Large intestine (tissue), 3 donors: ENCODE results near the gene LOXHD1. TPM values are rescaled to one million over a fixed set of nuclear protein-coding genes. Genes with fewer than 3 reads are reported as not detected.

Experiments used
- DNase-seq, 2 donors: peaks; one replicate each; pipeline versions ENCODE4 v3.0.0 to v3.0.0-alpha.2; 2013
- H3K27ac ChIP-seq: one replicate; pipeline ENCODE4 v1.5.1; 2013; ENCODE audit warnings: low read length
- H3K27me3 ChIP-seq: 2 replicates; pipeline ENCODE4 v1.6.1; 2013; ENCODE audit warnings: low read length; ENCODE audit not compliant: control insufficient read depth, insufficient read depth
- H3K36me3 ChIP-seq: 2 replicates; pipeline ENCODE4 v1.6.1; 2013; ENCODE audit warnings: low read length; ENCODE audit not compliant: control insufficient read depth, insufficient read depth
- H3K4me1 ChIP-seq: one replicate; pipeline ENCODE4 v1.6.1; 2013; ENCODE audit warnings: low read length; ENCODE audit not compliant: control insufficient read depth, insufficient read depth
- H3K4me3 ChIP-seq: one replicate; pipeline ENCODE4 v1.5.1; 2013; ENCODE audit warnings: low read length
- H3K9me3 ChIP-seq: one replicate; pipeline ENCODE4 v1.6.1; 2013; ENCODE audit warnings: mild to moderate bottlenecking, low read depth, low read length, moderate library complexity; ENCODE audit not compliant: control insufficient read depth
- WGBS: methylation state at CpG from one replicate; pipeline ENCODE4 v1.1.5; 2013; ENCODE audit warnings: low lambda C conversion rate; ENCODE audit not compliant: insufficient coverage; 5-methylcytosine and 5-hydroxymethylcytosine counted together
- polyA plus RNA-seq: library from polyadenylated mRNA; unstranded; fragments of 120-200 nt; gene quantifications from one replicate; pipeline ENCODE4 v1.2.1, GENCODE V29; 2013

The LOXHD1 gene
- polyA plus RNA-seq, 1 donor, result 0.49 TPM

GRCh38 chr18:46577546-46577945 lies 79.5 kb downstream of the LOXHD1 start:
- Histone ChIP-seq H3K4me1 (no peaks in the 10 kb centered on the region), H3K4me3 (no peak overlapping the region), H3K36me3 (no peaks in the 10 kb centered on the region), H3K27ac (no peak overlapping the region), H3K27me3 (no peaks in the 10 kb centered on the region), H3K9me3 (no peaks in the 10 kb centered on the region)
- WGBS, result no CpG with 5 or more reads among the region's 11 CpGs
- DNase-seq, result no peak

- no peaks in the 10 kb centered on the region for H3K27me3 ChIP-seq
- DNase-seq, result no peak
- no peak overlapping the region for H3K4me3 ChIP-seq
- no peaks in the 10 kb centered on the region for H3K36me3 ChIP-seq
- no peaks in the 10 kb centered on the region for H3K4me1 ChIP-seq
- H3K27ac ChIP-seq, result no peak overlapping the region
- no peaks in the 10 kb centered on the region for H3K9me3 ChIP-seq
- WGBS, result no CpG with 5 or more reads among the region's 6 CpGs
Observed at GRCh38 chr18:46575851-46576250, 81.2 kb downstream of the LOXHD1 start.

- 60% methylated on average over 1 of the region's 2 CpGs for WGBS
Observed at GRCh38 chr18:46574743-46575115, 82.3 kb downstream of the LOXHD1 start.

GRCh38 chr18:46574000-46574742 lies 82.8 kb downstream of the LOXHD1 start:
- H3K27ac ChIP-seq, result no peak overlapping the region
- no CpG with 5 or more reads among the region's 4 CpGs for WGBS
- DNase-seq, result no peak
- H3K9me3 ChIP-seq, result no peaks in the 10 kb centered on the region
- H3K27me3 ChIP-seq, result no peaks in the 10 kb centered on the region
- no peaks in the 10 kb centered on the region for H3K4me1 ChIP-seq
- no peaks in the 10 kb centered on the region for H3K36me3 ChIP-seq
- no peak overlapping the region for H3K4me3 ChIP-seq

More at GRCh38 chr18:46574743-46575115, 82.3 kb downstream of the LOXHD1 start:
- Histone ChIP-seq H3K36me3 (no peaks in the 10 kb centered on the region), H3K9me3 (no peaks in the 10 kb centered on the region), H3K4me3 (no peak overlapping the region), H3K27me3 (no peaks in the 10 kb centered on the region), H3K27ac (no peak overlapping the region), H3K4me1 (no peaks in the 10 kb centered on the region)
- DNase-seq, result no peak

- no peak overlapping the region for H3K27ac ChIP-seq
- no peak for DNase-seq
- H3K36me3 ChIP-seq, result no peaks in the 10 kb centered on the region
- no peaks in the 10 kb centered on the region for H3K9me3 ChIP-seq
- WGBS, result no CpG with 5 or more reads among the region's 7 CpGs
- H3K4me3 ChIP-seq, result no peak overlapping the region
- no peaks in the 10 kb centered on the region for H3K27me3 ChIP-seq
- no peaks in the 10 kb centered on the region for H3K4me1 ChIP-seq
Observed at GRCh38 chr18:46573156-46573555, 83.9 kb downstream of the LOXHD1 start.

GRCh38 chr18:46571756-46572155 lies 85.3 kb downstream of the LOXHD1 start:
- H3K4me3 ChIP-seq, result no peak overlapping the region
- no peak for DNase-seq
- H3K27me3 ChIP-seq, result no peaks in the 10 kb centered on the region
- WGBS, result no CpG with 5 or more reads among the region's 6 CpGs
- H3K4me1 ChIP-seq, result no peaks in the 10 kb centered on the region
- no peaks in the 10 kb centered on the region for H3K9me3 ChIP-seq
- no peak overlapping the region for H3K27ac ChIP-seq
- H3K36me3 ChIP-seq, result no peaks in the 10 kb centered on the region

GRCh38 chr18:46570666-46571065 lies 86.4 kb downstream of the LOXHD1 start:
- H3K27ac ChIP-seq, result no peak overlapping the region
- no CpG with 5 or more reads among the region's 6 CpGs for WGBS

GRCh38 chr18:46570134-46570533 lies 86.9 kb downstream of the LOXHD1 start:
- no peak for DNase-seq
- Histone ChIP-seq H3K9me3 (no peaks in the 10 kb centered on the region), H3K4me1 (no peaks in the 10 kb centered on the region), H3K27ac (no peak overlapping the region), H3K36me3 (no peaks in the 10 kb centered on the region), H3K27me3 (no peaks in the 10 kb centered on the region), H3K4me3 (no peak overlapping the region)
- 100% methylated on average over 1 of the region's 5 CpGs for WGBS

More at GRCh38 chr18:46570666-46571065, 86.4 kb downstream of the LOXHD1 start:
- Histone ChIP-seq H3K27me3 (no peaks in the 10 kb centered on the region), H3K9me3 (no peaks in the 10 kb centered on the region), H3K4me3 (no peak overlapping the region), H3K4me1 (no peaks in the 10 kb centered on the region), H3K36me3 (no peaks in the 10 kb centered on the region)
- no peak for DNase-seq

- DNase-seq, result no peak
- Histone ChIP-seq H3K36me3 (no peaks in the 10 kb centered on the region), H3K27me3 (no peaks in the 10 kb centered on the region), H3K9me3 (no peaks in the 10 kb centered on the region), H3K27ac (no peak overlapping the region), H3K4me1 (no peaks in the 10 kb centered on the region), H3K4me3 (no peak overlapping the region)
- 100% methylated on average over 1 of the region's 7 CpGs for WGBS
Observed at GRCh38 chr18:46569211-46569610, 87.8 kb downstream of the LOXHD1 start.

- H3K9me3 ChIP-seq, result no peaks in the 10 kb centered on the region
- no peak for DNase-seq
- no peak overlapping the region for H3K27ac ChIP-seq
- H3K27me3 ChIP-seq, result no peaks in the 10 kb centered on the region
- H3K36me3 ChIP-seq, result no peaks in the 10 kb centered on the region
- no CpG with 5 or more reads among the region's 2 CpGs for WGBS
- H3K4me1 ChIP-seq, result no peaks in the 10 kb centered on the region
- no peak overlapping the region for H3K4me3 ChIP-seq
Observed at GRCh38 chr18:46567196-46567595, 89.8 kb downstream of the LOXHD1 start.

GRCh38 chr18:46566111-46566510 lies 90.9 kb downstream of the LOXHD1 start:
- no peaks in the 10 kb centered on the region for H3K9me3 ChIP-seq
- H3K27ac ChIP-seq, result no peak overlapping the region
- H3K36me3 ChIP-seq, result no peaks in the 10 kb centered on the region
- no CpG with 5 or more reads among the region's 10 CpGs for WGBS
- no peaks in the 10 kb centered on the region for H3K4me1 ChIP-seq
- H3K27me3 ChIP-seq, result no peaks in the 10 kb centered on the region
- DNase-seq, result no peak
- no peak overlapping the region for H3K4me3 ChIP-seq
